Endodermal cell (in vitro differentiated cells): Measurements from ENCODE around the gene SETMAR. TPM values are rescaled to one million over a fixed set of nuclear protein-coding genes. Genes with fewer than 3 reads are reported as not detected.
"Not testable (repeated sequence)": the region's sequence is repeated elsewhere in the genome, so short reads cannot be mapped to it uniquely, and the experiment has no call there.

Source experiments
- DNase-seq: peaks from one replicate; pipeline ENCODE4 v3.0.0-alpha.2; 2017
- H3K27ac ChIP-seq: 2 replicates; pipeline ENCODE4 v1.5.1; 2013; ENCODE audit warnings: mild to moderate bottlenecking, low read depth, low read length, moderate library complexity
- H3K27me3 ChIP-seq: 2 replicates; pipeline ENCODE4 v1.6.1; 2013; ENCODE audit warnings: mild to moderate bottlenecking, low read length, moderate library complexity; ENCODE audit not compliant: insufficient read depth, control insufficient read depth, poor library complexity, severe bottlenecking
- H3K36me3 ChIP-seq: 2 replicates; pipeline ENCODE4 v1.7.0; 2013; ENCODE audit warnings: mild to moderate bottlenecking, low read length, moderate library complexity; ENCODE audit not compliant: control insufficient read depth, insufficient read depth
- H3K4me1 ChIP-seq: one replicate; pipeline ENCODE4 v1.7.0; 2013; ENCODE audit warnings: low read length; ENCODE audit not compliant: control insufficient read depth, insufficient read depth
- H3K4me3 ChIP-seq: 2 replicates; pipeline ENCODE4 v1.5.1; 2013; ENCODE audit warnings: mild to moderate bottlenecking, low read length, moderate library complexity
- H3K9ac ChIP-seq: 2 replicates; pipeline ENCODE4 v1.6.1; 2013; ENCODE audit warnings: mild to moderate bottlenecking, low read length, moderate library complexity; ENCODE audit not compliant: poor library complexity, severe bottlenecking; ENCODE audit errors: extremely low read depth
- H3K9me3 ChIP-seq: 2 replicates; pipeline ENCODE4 v1.6.1; 2013; ENCODE audit warnings: mild to moderate bottlenecking, low read length, moderate library complexity; ENCODE audit not compliant: control insufficient read depth
- H3K27ac Mint-ChIP-seq: 2 replicates; pipeline ENCODE4 v1.8.0; 2020; ENCODE audit warnings: mixed read lengths
- H3K27me3 Mint-ChIP-seq: 2 replicates; pipeline ENCODE4 v1.8.0; 2021; ENCODE audit warnings: mild to moderate bottlenecking, mixed read lengths; ENCODE audit not compliant: insufficient read depth
- H3K36me3 Mint-ChIP-seq: 2 replicates; pipeline ENCODE4 v1.8.0; 2020; ENCODE audit warnings: low read depth, mixed read lengths
- H3K4me1 Mint-ChIP-seq: 2 replicates; pipeline ENCODE4 v1.8.0; 2020; ENCODE audit warnings: mixed read lengths
- H3K4me3 Mint-ChIP-seq: 2 replicates; pipeline ENCODE4 v1.8.0; 2020; ENCODE audit warnings: mild to moderate bottlenecking, moderate library complexity, mixed read lengths
- H3K9me3 Mint-ChIP-seq: 2 replicates; pipeline ENCODE4 v1.8.0; 2020; ENCODE audit warnings: mild to moderate bottlenecking, mixed read lengths
- CTCF ChIP-seq: fragments of 200-600 bp; sonication (generic); conservative IDR thresholded peaks from 2 replicates; pipeline ENCODE4 v1.5.0; 2021; ENCODE audit warnings: antibody characterized with exemption, mild to moderate bottlenecking
- WGBS, 2 experiments: methylation state at CpG; one replicate each; pipeline versions ENCODE4 v1.1.5 to v1.1.7; 2013; ENCODE audit warnings: missing lambda C conversion rate in 2 of 2, mixed read lengths in 1 of 2; ENCODE audit not compliant: insufficient coverage in 1 of 2, insufficient read length in 1 of 2; 5-methylcytosine and 5-hydroxymethylcytosine counted together
- total RNA-seq, 2 donors: library from RNA; stranded (reverse); fragmentation: NEBNext Ultra II Directional in 1 of 2; extraction: Animal tissue kit (Norgen Biotek cat#: 25700) in 1 of 2; gene quantifications; 2 replicates in 1 of 2; 3 replicates in 1 of 2; pipeline ENCODE4 v1.2.1, GENCODE V29; 2021

The SETMAR gene
- total RNA-seq, 2 donors from 2014 or later = 18.8 to 20.9 TPM

GRCh38 chr3:4290272-4290893 lies 12.8 kb upstream of the SETMAR start:
- no peaks in the 10 kb centered on the region for H3K36me3 ChIP-seq
- no peaks in the 10 kb centered on the region for H3K36me3 Mint-ChIP-seq
- peak; percentile 94 for TF ChIP-seq CTCF
- no peaks in the 10 kb centered on the region for H3K27me3 ChIP-seq
- H3K27me3 Mint-ChIP-seq = peaks cover 5% of the 10 kb centered on the region
- H3K9me3 ChIP-seq = no peaks in the 10 kb centered on the region
- H3K4me1 ChIP-seq = peaks cover 5% of the 10 kb centered on the region
- WGBS, 2 experiments = 15 to 28% methylated on average over 2 to 5 of the region's 5 CpGs
- no peak overlapping the region for H3K4me3 ChIP-seq
- H3K4me3 Mint-ChIP-seq = no peak overlapping the region
- H3K27ac Mint-ChIP-seq = no peak overlapping the region
- DNase-seq = peak; percentile 58
- no peak overlapping the region for H3K27ac ChIP-seq
- H3K4me1 Mint-ChIP-seq = peaks cover 24% of the 10 kb centered on the region
- H3K9me3 Mint-ChIP-seq = no peaks in the 10 kb centered on the region
- H3K9ac ChIP-seq = no peak overlapping the region

GRCh38 chr3:4292301-4292700 lies 10.9 kb upstream of the SETMAR start:
- H3K27ac Mint-ChIP-seq = no peak overlapping the region
- H3K9ac ChIP-seq = no peak overlapping the region
- no peak for TF ChIP-seq CTCF
- H3K9me3 Mint-ChIP-seq = no peaks in the 10 kb centered on the region
- peaks cover 29% of the 10 kb centered on the region for H3K4me1 Mint-ChIP-seq
- no peaks in the 10 kb centered on the region for H3K36me3 Mint-ChIP-seq
- H3K27me3 Mint-ChIP-seq = peaks cover 4% of the 10 kb centered on the region
- no peak overlapping the region for H3K4me3 ChIP-seq
- 76% methylated on average over 3 of the region's 3 CpGs; no CpG with 5 or more reads in 1 of the 2 experiments for WGBS, 2 experiments
- H3K36me3 ChIP-seq = no peaks in the 10 kb centered on the region
- H3K9me3 ChIP-seq = no peaks in the 10 kb centered on the region
- no peaks in the 10 kb centered on the region for H3K27me3 ChIP-seq
- no peak overlapping the region for H3K4me3 Mint-ChIP-seq
- H3K4me1 ChIP-seq = peaks cover 5% of the 10 kb centered on the region
- DNase-seq = no peak
- no peak overlapping the region for H3K27ac ChIP-seq

GRCh38 chr3:4294616-4295327 lies 8.4 kb upstream of the SETMAR start:
- Mint-ChIP-seq H3K27ac (peak overlapping the region; percentile 5), H3K27me3 (peaks cover 2% of the 10 kb centered on the region), H3K4me3 (no peak overlapping the region), H3K36me3 (no peaks in the 10 kb centered on the region), H3K4me1 (peaks cover 17% of the 10 kb centered on the region), H3K9me3 (no peaks in the 10 kb centered on the region)
- TF ChIP-seq CTCF = no peak
- WGBS, 2 experiments = 77 to 96% methylated on average over 3 to 11 of the region's 11 CpGs
- no peak overlapping the region for H3K4me3 ChIP-seq
- H3K27me3 ChIP-seq = no peaks in the 10 kb centered on the region
- peaks cover 5% of the 10 kb centered on the region for H3K4me1 ChIP-seq
- no peak overlapping the region for H3K27ac ChIP-seq
- H3K9me3 ChIP-seq = no peaks in the 10 kb centered on the region
- no peak overlapping the region for H3K9ac ChIP-seq
- no peak for DNase-seq
- H3K36me3 ChIP-seq = no peaks in the 10 kb centered on the region

- not testable (repeated sequence) for H3K9ac ChIP-seq, H3K9me3 Mint-ChIP-seq, H3K27ac ChIP-seq, H3K9me3 ChIP-seq, H3K4me3 Mint-ChIP-seq, DNase-seq, H3K27ac Mint-ChIP-seq, H3K27me3 Mint-ChIP-seq, H3K4me1 ChIP-seq, H3K27me3 ChIP-seq, H3K4me3 ChIP-seq, H3K36me3 Mint-ChIP-seq, H3K36me3 ChIP-seq
- H3K4me1 Mint-ChIP-seq = peaks cover 14% of the 10 kb centered on the region
- 71 to 100% methylated on average over 1 to 5 of the region's 5 CpGs for WGBS, 2 experiments
Measured at GRCh38 chr3:4296454-4296853, 6.7 kb upstream of the SETMAR start.
